Glomerular endothelial cell (primary cell): ENCODE data around the gene GPHA2. TPM values are rescaled to one million over a fixed set of nuclear protein-coding genes. Genes with fewer than 3 reads are reported as not detected.
"Not testable (repeated sequence)": the region's sequence is repeated elsewhere in the genome, so short reads cannot be mapped to it uniquely, and the experiment has no call there.

Source experiments
- DNase-seq: peaks from one replicate; pipeline ENCODE4 v3.0.0-alpha.2; 2011; ENCODE audit warnings: low read depth, low spot score; ENCODE audit errors: extremely low read depth
- total RNA-seq: library from RNA; depleted of rRNA; stranded (reverse); fragments of >200 nt; gene quantifications from 2 replicates; pipeline ENCODE4 v1.2.3, GENCODE V29; 2015

The GPHA2 gene, protein sequence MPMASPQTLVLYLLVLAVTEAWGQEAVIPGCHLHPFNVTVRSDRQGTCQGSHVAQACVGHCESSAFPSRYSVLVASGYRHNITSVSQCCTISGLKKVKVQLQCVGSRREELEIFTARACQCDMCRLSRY
- total RNA-seq: not detected in 2 replicates

DNA sequence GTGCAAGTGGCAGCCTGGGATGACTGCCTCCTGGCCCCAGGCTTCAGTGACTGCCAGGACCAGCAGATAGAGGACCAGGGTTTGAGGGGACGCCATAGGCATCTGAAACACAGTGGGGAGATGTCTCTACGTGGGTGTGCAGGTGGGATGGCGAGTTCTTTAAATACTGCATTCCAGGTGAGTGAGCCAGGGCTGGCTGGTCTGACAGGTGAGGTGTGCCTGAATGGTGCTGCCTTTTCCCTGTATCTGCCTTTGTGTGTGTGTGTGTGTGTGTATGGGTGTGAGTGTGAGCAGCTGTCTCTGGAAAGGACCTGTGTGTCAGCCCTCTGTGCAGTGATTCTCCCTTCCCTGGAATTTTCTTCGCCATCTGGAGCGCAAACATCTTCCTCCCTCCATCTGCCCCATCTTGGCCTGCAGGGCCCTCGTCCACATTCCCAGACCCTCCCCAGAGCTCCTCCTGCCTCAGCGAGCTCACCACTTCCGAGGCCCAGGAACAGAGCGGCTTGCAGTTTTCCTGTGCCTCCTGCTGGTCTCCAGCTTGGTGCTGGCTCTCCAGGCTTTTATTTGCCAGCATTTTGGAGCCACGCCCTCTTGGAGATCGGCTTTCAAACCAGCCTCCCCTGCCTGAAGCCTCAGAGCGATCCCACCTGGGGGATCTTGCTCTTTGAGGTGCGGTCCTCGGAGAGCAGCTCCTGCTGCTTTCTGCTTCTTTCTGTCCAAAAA lies at the start of gene GPHA2:
TSS of gene GPHA2 (minus strand) at position 535 of the 723 bp plus-strand sequence. CDS start at position 102, 433 bp downstream.
- no peak for DNase-seq

DNA sequence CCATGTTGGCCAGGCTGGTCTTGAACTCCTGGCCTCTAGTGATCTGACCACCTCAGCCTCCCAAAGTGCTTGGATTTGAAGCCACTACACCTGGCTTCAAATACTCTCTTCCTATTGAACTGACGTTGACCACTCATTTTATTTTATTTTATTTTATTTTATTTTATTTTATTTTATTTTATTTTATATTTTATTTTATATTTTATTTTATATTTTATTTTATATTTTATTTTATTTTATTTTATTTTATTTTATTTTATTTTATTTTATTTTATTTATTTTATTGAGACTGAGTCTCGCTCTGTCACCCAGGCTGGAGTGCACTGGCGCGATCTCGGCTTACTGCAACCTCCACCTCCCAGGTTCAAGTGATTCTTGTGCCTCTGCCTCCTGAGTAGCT lies 47.6 kb upstream of the GPHA2 start:
- DNase-seq: not testable (repeated sequence)

DNA sequence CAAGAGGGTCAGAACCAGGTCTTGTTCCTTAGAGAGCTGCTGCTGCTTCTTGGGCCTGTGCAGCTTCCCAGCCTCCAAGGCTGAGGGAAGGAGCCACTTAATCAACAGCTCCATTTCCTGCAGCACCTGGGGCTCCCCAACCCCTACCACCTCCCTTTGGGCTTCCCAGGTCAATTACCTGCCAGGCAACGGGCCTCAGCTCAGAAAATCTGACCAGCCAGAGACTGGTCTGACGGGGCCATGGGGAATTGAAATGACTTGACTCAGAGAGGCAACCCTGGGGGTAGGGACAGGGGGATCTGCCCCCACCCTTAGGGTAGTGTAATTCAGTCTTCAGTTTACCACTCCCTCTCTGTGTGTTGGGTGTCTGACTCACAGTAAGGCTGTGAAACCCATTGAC lies 41.0 kb upstream of the GPHA2 start:
- DNase-seq: no peak

- DNase-seq: no peak
Measured at GRCh38 chr11:64974124-64974523, 38.4 kb upstream of the GPHA2 start.

- DNase-seq: no peak
Measured at GRCh38 chr11:64971421-64972233, 35.9 kb upstream of the GPHA2 start, which contains the start of gene MAJIN. Gene MAJIN, minus strand, starts transcription at chr11:64972108. Its CDS starts 12,703 bp downstream, at chr11:64959405.

DNA sequence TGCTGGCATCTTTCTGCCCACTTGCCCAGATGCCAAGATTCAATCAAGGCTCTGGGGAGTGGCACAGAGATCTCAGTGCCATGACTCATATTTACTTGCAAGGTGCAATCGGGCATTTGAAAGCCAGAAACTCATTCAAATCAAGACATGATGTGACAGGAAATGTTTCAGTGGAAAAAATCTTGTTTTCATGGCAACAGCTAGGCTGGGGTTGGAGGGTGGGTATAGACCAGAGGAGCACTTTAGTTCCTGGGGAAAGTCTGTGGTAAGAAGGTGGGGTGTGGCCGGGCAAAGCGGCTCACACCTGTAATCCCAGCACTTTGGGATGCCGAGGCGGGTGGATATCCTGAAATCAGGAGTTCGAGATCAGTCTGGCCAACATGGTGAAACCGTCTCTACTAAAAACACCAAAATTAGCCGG lies 35.0 kb upstream of the GPHA2 start:
- DNase-seq: no peak

GRCh38 chr11:64969209-64969608 lies 33.5 kb upstream of the GPHA2 start:
- no peak for DNase-seq

GRCh38 chr11:64967375-64967774 lies 31.7 kb upstream of the GPHA2 start:
- no peak for DNase-seq

DNA sequence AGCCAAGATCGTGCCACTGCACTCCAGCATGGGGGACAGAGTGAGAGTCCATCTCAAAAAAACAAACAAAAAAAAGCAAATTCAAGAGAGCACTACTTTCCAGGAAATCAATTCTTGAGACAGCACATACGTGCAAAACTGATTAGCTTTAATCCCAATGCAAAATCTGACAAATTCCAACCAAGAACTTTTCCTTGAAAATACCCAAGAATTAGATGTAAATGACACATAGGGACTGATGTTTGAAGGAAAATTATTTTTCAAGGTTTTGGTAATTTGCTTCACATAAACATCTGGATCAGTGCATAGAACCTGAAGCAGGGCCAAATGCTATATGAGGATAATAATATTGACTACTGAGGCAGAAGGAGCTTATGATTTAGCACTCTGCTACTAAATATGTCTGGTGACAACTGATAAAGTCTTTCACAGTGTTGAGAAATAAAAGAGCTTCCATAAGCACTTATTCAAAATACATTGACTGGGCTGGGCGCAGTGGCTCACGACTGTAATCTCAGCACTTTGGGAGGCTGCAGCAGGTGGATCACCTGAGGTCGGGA lies 27.5 kb upstream of the GPHA2 start:
- DNase-seq: no peak

DNA sequence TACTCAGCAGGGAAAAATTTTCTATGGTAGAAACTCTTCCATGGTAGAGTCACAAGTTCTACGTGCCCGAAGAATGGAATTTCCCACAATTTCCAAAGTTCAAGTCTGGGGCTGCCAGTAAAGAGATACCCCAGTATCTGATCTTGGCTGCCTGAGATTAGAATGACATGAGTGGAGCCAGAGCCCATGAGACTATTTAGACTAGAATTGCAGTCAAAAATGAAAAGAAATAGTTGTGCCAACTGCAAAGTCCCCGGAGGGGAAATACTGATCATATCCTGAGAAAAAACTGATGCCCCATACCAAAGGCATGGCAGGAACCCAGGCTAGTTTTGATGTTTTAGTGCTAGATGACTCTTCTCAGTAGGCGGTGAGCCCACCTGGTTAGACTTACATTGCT lies 25.0 kb upstream of the GPHA2 start:
- DNase-seq: no peak

DNA sequence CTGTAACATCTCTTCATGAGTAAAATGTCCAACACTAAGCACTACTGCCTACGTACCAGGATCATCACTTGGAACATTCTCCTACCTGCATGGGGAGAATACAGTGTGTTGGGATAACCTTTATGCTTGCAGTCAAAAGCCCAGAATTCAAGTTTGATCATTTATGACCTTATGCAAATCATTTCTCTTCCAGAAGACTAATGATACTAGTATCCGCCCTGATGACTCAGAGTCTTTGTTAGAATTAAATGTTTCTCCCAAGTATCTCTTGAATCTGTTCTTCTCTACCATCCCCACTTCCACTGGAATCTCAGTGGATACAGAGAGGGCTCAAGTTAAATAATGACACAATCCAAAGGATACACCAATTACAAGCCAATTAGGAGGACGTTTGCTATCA lies 23.8 kb upstream of the GPHA2 start:
- no peak for DNase-seq

DNA sequence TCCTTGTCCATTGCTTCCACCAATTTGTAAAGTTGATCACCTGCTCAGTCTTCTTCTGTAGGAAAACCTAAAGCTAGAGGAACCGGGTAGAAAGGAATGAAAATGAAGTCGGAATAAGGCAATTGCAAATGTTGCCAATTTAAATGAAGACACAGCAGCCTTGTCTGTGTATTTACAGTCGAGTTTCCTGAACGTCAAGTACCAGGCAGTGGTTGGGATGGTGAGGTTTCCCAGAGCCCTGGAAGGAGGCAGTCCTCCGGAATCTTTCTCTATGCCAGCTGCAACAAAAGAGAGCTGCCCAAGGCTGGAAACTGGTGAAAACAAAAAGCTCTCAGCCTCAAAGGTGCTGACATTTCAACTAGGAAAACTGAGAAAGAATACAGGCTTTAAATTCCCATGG lies 18.5 kb upstream of the GPHA2 start:
- DNase-seq: no peak

DNA sequence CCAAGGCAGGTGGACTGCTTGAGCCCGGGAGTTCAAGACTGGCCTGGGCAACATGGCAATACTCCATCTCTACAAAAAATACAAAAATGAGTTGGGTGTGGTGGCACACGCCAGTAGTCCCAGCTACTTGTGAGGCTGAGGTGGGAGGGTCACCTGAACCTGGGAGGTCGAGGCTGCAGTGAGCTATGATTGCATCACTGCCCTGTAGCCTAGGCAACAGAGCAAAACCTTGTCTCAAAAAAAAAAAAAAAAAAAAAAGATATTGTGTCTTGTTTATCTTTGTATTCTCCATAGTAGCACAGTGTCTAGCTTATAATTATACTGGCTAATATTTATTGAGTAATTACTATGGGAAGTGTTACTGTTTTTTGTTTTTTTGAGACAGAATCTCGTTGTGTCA lies 15.8 kb upstream of the GPHA2 start:
- no peak for DNase-seq

DNA sequence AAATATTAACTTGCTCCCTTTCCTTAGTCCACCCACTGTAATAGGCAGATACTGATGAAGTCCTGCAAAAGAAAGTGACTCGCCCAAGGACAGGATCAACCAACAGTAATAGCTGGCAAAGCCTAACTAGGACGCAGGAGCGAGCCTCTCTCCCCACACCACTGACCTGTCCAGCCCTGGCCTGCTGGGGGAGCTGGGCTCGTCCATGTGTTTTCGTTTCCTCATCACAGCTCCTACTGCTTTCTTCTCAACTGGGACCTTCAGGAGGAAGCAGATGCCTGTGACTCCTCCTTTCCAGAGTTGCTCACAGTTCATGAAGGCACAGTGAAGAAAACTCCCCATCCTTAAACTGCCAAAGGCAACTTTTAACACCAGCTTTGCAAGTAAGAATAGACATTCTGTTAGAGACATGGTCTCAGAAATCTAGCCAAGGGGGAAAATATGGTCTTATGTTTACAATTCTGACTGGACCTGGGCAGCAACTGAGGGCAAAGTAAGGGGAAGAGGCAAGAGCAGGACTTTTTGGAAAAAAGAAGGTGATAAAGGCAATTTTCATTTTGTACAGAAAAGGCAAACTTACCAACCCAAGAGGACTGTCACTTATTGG lies 11.6 kb upstream of the GPHA2 start:
- DNase-seq: no peak

GRCh38 chr11:64936539-64936938 lies 846 bp upstream of the GPHA2 start:
- no peak for DNase-seq

DNA sequence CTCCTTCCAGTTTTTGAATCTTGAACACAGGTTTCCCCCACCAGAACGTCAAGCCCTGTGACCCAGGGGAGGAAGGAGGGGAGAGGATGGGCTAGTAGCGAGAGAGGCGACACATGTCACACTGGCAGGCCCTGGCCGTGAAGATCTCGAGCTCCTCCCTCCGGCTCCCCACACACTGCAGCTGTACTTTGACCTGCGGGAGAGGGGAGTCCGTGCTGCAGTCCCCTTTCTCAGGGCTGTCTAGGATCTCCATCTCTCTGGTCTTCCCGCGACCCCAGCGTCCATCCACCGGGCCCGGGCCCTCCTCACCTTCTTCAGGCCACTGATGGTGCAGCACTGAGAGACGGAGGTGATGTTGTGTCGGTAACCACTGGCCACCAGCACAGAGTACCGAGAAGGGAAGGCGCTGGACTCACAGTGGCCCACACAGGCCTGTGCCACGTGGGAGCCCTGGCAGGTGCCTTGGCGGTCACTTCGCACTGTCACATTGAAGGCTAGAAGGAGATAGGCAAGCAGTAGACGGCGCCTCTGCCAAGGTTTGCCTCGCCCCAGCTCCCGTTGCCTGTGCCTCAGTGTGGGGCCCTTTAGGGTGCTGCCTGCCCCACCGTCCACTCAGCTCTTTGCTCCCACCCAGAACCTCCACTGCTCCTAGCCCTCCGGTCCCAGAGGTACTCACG lies 873 bp downstream of the GPHA2 start:
- no peak for DNase-seq

- no peak for DNase-seq
Measured at GRCh38 chr11:64933935-64934681, 1.6 kb downstream of the GPHA2 start.

GRCh38 chr11:64933213-64933934 lies 2.3 kb downstream of the GPHA2 start:
- no peak for DNase-seq

DNA sequence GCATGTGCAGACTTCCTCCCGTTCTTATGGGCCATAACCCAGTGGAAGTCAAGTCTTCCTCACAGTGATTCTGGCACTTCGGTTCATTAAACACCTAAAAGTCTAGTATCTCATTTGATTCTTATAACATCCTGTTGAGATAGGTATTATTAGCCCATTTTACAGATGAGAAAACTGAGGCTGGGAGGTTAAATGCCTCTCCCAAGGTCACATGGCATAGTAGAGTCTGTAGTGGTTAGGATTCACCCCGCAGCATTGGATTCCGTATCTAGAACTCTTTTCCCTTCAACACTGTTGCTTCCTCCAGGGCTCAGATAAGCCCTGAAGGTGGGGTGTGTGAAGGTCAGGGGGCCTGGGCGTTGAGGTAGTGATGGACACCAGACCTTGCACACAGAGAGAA lies 3.4 kb downstream of the GPHA2 start:
- DNase-seq: no peak
